ENCODE measurements around the gene LRRC8E.
"Not testable (repeated sequence)": the region's sequence is repeated elsewhere in the genome, so short reads cannot be mapped to it uniquely, and the experiment has no call there.

LRRC8E gene

GRCh38 chr19:7908742-7909461 is 20.6 kb downstream of the LRRC8E start:
- no peak for DNase-seq (ENCODE audit: low read depth, low spot score)

- no peak for DNase-seq (ENCODE audit: low read depth, low spot score)
Observed at GRCh38 chr19:7909471-7910067, 21.3 kb downstream of the LRRC8E start.

- no peak for DNase-seq (ENCODE audit: low read depth, low spot score)
Observed at GRCh38 chr19:7910321-7911161, 22.2 kb downstream of the LRRC8E start.

DNA sequence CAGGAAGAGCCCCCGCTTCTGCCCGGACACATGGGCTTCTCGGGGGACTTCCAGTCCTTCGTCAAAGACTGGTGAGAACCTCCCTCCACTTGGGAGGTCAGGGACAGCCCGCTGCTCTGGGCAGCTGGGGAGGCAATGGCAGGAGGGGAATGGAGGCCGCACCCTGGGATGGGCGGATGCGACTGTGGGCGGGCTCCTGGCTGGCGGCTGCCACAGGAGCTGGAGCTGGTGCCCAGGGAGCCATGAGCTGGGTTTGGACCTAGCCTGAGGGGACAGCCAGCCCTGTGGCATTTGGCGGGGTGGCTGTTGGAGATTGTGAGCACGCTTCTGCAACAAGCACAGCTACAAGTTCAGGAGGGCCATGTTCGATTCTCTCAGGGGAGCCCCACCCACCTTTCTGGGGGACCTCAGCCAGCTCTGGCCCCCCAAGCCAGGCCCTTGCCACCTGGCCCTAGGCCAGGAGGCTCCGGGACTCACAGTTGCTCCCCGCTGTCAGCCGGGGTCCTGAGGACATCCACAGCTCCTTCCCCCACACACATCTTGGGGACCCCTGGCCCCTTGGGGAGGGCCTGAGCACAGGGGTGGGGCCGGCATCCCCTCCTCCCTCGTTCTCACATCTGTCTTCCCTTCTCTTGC is 23.3 kb downstream of the LRRC8E start:
- DNase-seq (ENCODE audit: low read depth, low spot score), result no peak

- no peak for DNase-seq (ENCODE audit: low read depth, low spot score)
Observed at GRCh38 chr19:7912144-7912696, 23.9 kb downstream of the LRRC8E start.

- no peak for DNase-seq (ENCODE audit: low read depth, low spot score)
Observed at GRCh38 chr19:7912697-7913564, 24.6 kb downstream of the LRRC8E start.

DNA sequence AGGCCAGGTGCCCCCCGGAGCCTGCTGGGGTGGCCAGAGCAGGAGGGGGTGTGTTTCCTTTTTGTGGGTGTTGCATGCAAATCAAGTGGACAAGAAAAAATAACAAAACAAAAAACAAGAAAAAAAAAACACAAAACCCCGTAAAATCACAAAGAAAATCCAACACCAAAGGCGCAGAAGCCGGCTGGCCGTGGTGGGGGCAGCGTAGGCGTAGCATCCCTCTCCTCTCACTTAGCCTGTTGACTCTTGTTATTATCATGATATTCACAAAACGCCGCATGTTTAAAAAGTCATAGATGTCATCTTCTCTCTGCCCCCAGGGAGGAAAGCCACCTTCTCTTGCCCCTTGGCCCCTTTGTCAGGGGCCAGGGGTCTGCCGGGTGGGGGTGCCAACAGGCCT is 25.3 kb downstream of the LRRC8E start:
- DNase-seq (ENCODE audit: low read depth, low spot score), result no peak

GRCh38 chr19:7914099-7914498 is 25.8 kb downstream of the LRRC8E start:
- DNase-seq (ENCODE audit: low read depth, low spot score), result no peak

- DNase-seq (ENCODE audit: low read depth, low spot score), result no peak
Observed at GRCh38 chr19:7914598-7915045, 26.3 kb downstream of the LRRC8E start, which contains the start of gene TGFBR3L. Gene TGFBR3L (plus strand): TSS chr19:7914830.

DNA sequence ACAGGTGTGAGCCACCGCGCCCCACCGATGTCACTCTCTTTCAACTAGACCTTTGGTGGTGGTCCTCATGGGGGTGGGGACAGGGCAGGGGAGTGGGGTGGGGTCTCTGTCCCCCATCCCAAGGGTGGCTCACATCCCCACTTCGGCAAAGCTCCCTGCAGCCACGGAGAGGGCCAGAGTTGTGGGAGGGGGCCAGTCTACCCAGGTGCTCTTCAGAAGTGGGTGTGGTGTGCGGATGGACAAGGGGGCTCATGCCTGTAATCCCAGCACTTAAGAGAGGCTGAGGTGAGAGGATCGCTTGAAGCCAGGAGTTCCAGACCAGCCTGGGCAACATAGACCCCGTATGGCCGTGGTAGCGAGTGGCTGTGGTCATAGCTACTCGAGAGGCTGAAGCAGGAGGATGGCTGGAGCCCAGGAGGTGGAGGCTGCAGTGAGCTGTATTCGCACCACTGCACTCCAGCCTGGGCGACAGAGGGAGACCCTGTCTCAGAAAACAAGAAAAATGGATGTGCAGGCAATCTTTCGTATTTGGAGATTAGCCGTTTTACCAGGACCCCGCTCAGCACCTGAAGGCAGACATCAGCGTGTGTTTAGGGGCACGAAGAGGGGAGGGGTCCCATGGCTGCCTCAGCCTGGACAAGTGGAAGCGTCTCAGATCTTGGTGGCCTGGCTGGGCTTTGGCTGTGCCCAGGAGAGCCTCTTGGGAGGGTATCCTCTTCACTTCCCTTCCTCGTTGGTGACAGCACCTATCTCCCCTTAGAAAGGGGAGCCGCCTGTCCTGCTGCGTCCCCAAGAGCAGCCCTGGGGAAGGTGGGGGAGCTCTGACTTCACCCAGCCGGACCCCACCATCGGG is 27.2 kb downstream of the LRRC8E start:
- no peak for DNase-seq (ENCODE audit: low read depth, low spot score)

- no peak for DNase-seq (ENCODE audit: low read depth, low spot score)
Observed at GRCh38 chr19:7916103-7916954, 28.0 kb downstream of the LRRC8E start.

DNA sequence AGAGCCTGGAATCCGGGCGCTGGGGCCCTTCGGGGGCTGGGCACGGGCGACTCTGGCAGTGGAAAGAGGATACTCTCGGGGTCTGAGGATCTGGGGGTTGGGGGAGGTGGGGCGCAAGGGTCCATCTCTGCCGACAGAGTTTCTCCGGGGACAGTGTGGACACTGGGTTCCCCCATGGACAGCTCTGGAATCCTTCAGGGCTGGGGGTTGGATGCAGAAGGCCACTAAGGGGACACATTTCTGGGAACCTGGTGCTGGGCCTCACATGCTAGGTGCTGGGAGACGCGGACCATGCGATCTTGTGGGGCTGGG is 28.6 kb downstream of the LRRC8E start:
- no peak for DNase-seq (ENCODE audit: low read depth, low spot score)

GRCh38 chr19:7917267-7918061 is 29.2 kb downstream of the LRRC8E start:
- DNase-seq (ENCODE audit: low read depth, low spot score), result no peak

- not testable (repeated sequence) for DNase-seq (ENCODE audit: low read depth, low spot score)
Observed at GRCh38 chr19:7918062-7918614, 29.8 kb downstream of the LRRC8E start.

DNA sequence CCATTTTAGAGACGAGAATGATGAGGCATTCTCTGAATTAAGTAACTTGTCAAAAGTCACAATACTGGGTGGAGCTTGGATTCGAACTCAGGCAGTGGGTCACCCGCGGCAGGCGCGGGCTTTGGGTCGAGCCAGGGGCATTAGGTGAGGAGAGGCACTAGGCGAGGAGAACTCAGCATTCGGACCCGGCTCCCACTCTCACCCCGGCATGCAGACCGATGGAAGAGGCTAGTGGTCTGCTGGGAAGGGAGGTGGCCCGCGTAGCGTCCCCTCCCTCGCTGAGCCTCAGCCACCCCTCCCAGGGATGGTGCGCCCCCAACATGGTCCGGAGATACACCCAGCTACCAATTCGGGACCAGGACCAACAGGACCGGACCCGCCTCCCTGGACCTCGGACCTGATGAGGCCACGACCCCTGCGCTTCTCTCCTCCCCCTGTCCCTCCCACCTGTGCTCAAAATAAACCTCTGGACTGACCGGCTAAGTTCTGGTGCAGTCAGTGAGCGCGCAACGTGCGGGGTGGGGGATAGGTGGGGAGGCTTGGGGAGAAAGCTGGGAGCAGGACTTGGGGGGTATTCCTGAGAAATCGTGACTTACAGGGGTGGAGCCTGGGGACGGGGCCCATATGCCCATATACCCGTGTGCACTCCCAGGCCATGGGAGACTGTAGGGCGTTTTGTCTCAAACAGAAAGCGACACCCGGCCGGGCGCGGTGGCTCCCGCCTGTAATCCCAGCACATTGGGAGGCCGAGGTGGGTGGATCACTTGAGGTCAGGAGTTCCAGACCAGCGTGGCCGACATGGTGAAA is 30.5 kb downstream of the LRRC8E start:
- no peak for DNase-seq (ENCODE audit: low read depth, low spot score)

DNA sequence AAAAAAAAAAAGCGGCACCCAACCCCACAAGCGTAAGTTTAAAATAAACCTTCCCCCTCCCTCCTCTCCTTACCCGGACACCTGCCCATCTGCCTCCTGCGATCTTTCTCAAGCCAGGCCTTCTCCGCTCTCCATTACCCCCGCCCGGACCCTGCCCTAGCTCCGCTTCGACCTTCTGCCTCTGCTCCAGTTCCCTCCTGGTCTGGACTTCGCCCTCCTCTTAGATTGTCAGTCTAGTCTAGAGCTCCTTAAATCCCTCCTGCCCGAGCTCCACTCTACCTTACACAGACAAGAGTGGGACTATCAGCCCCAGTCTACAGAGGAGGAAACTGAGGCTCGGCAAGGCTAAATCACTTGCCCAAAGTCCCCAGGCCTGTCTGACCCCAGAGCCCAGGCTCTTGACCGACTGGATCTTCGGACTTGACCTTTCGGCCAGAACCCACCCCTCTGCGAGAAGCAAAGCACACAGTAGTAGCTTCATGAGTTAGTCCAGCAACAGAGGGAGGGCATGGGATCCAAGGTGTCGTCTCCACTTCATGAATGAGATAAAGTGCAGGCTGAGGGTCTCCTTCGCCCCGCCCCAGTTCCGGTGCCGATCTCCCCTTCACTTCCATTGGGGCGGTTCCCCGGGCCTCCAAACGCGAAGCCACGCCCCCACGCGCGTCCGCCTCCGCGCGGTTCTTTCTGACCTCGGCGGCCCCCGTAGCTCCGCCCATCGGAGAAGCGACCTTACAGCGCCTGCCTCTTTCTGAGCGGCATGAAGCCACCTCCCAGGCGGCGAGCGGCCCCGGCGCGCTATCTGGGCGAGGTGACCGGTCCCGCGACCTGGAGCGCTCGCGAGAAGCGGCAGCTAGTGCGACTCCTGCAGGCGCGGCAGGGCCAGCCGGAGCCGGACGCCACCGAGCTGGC is 31.6 kb downstream of the LRRC8E start, which contains the start of gene SNAPC2:
TSS of gene SNAPC2 (plus strand) at position 729 of the 909 bp plus-strand sequence. CDS start at position 758, 29 bp downstream.
- DNase-seq (ENCODE audit: low read depth, low spot score), result peak; percentile 92
